Thoracic aorta (tissue), 2 donors: Measurements from ENCODE around the gene SIRPG. TPM values are rescaled to one million over a fixed set of nuclear protein-coding genes. Genes with fewer than 3 reads are reported as not detected.

Experiments used
- ATAC-seq: fragments of 150-250 bp; one replicate; pipeline ENCODE4 v1.8.0; 2017; ENCODE audit warnings: low read depth; ENCODE audit not compliant: insufficient number of reproducible peaks, low FRiP score
- DNase-seq: peaks from one replicate; pipeline ENCODE4 v3.0.0-alpha.2; 2020; ENCODE audit warnings: low spot score
- H3K27ac ChIP-seq, 2 donors: fragments of 200-600 bp; sonication (generic); 1 replicate in 1 of 2; 2 replicates in 1 of 2; pipeline ENCODE4 v1.5.1; 2016; ENCODE audit warnings: mild to moderate bottlenecking in 2 of 2, moderate library complexity in 2 of 2
- H3K27me3 ChIP-seq: fragments of 200-600 bp; sonication (generic); replicated peaks from 2 replicates; pipeline ENCODE4 v1.6.0; 2016; ENCODE audit warnings: mild to moderate bottlenecking; ENCODE audit not compliant: insufficient read depth
- H3K36me3 ChIP-seq: fragments of 200-600 bp; sonication (generic); one replicate; pipeline ENCODE4 v1.5.1; 2016
- H3K4me1 ChIP-seq, 2 donors: fragments of 200-600 bp; sonication (generic); 1 replicate in 1 of 2; 2 replicates in 1 of 2; pipeline versions ENCODE4 v1.5.1 to v1.6.0; 2016; ENCODE audit warnings: low read depth in 2 of 2, mild to moderate bottlenecking in 1 of 2; ENCODE audit not compliant: control insufficient read depth in 1 of 2
- H3K4me3 ChIP-seq: fragments of 200-600 bp; sonication (generic); 2 replicates; pipeline ENCODE4 v1.5.1; 2016; ENCODE audit warnings: mild to moderate bottlenecking
- H3K9me3 ChIP-seq: fragments of 200-600 bp; sonication (generic); 2 replicates; pipeline ENCODE4 v1.5.1; 2016
- CTCF ChIP-seq: fragments of 200-600 bp; sonication (generic); IDR thresholded peaks from one replicate; pipeline ENCODE4 v1.5.1; 2019; ENCODE audit warnings: antibody characterized with exemption
- total RNA-seq, 2 donors: library from RNA; depleted of rRNA; stranded (reverse); fragments of >200 nt; gene quantifications; one replicate each; pipeline versions ENCODE4 v1.1.0 to v1.2.3, GENCODE V29; 2016

Gene SIRPG
- total RNA-seq, 2 donors from 2014 or later = 3.8 TPM; not detected in 1

GRCh38 chr20:1635291-1635979 is 22.1 kb downstream of the SIRPG start:
- no peaks in the 10 kb centered on the region for H3K4me1 ChIP-seq
- H3K27me3 ChIP-seq = no peaks in the 10 kb centered on the region
- no peaks in the 10 kb centered on the region for H3K36me3 ChIP-seq
- DNase-seq = no peak
- ATAC-seq = no peak
- no peaks in the 10 kb centered on the region for H3K9me3 ChIP-seq
- H3K27ac ChIP-seq = no peak overlapping the region
- no peak overlapping the region for H3K4me3 ChIP-seq
- no peak for TF ChIP-seq CTCF

GRCh38 chr20:1633535-1633934 is 24.0 kb downstream of the SIRPG start:
- no peak for TF ChIP-seq CTCF
- Histone ChIP-seq H3K4me1 (no peaks in the 10 kb centered on the region), H3K9me3 (no peaks in the 10 kb centered on the region), H3K4me3 (no peak overlapping the region), H3K36me3 (no peaks in the 10 kb centered on the region), H3K27me3 (no peaks in the 10 kb centered on the region), H3K27ac (no peak overlapping the region)
- ATAC-seq (no peak), DNase-seq (no peak)

- Histone ChIP-seq H3K4me3 (no peak overlapping the region), H3K36me3 (no peaks in the 10 kb centered on the region), H3K27me3 (no peaks in the 10 kb centered on the region), H3K4me1 (no peaks in the 10 kb centered on the region), H3K9me3 (no peaks in the 10 kb centered on the region), H3K27ac (no peak overlapping the region)
- ATAC-seq = no peak
- no peak for TF ChIP-seq CTCF
- no peak for DNase-seq
Measured at GRCh38 chr20:1632178-1632577, 25.4 kb downstream of the SIRPG start.

- Histone ChIP-seq H3K27me3 (no peaks in the 10 kb centered on the region), H3K4me1 (no peaks in the 10 kb centered on the region), H3K36me3 (no peaks in the 10 kb centered on the region), H3K4me3 (no peak overlapping the region), H3K9me3 (no peaks in the 10 kb centered on the region), H3K27ac (no peak overlapping the region)
- no peak for ATAC-seq
- TF ChIP-seq CTCF = no peak
- DNase-seq = no peak
Measured at GRCh38 chr20:1631309-1632151, 26.0 kb downstream of the SIRPG start.

GRCh38 chr20:1630186-1630585 is 27.4 kb downstream of the SIRPG start:
- DNase-seq = no peak
- no peak for TF ChIP-seq CTCF
- H3K27me3 ChIP-seq = no peaks in the 10 kb centered on the region
- H3K4me3 ChIP-seq = no peak overlapping the region
- H3K9me3 ChIP-seq = no peaks in the 10 kb centered on the region
- H3K36me3 ChIP-seq = no peaks in the 10 kb centered on the region
- ATAC-seq = no peak
- no peaks in the 10 kb centered on the region for H3K4me1 ChIP-seq
- H3K27ac ChIP-seq = no peak overlapping the region
